Right lobe of liver (tissue), 6 donors: ENCODE results near the gene SRMS. TPM values are rescaled to one million over a fixed set of nuclear protein-coding genes. Genes with fewer than 3 reads are reported as not detected.
A peak's percentile ranks its signal among the peaks of the same experiment; 100 is the strongest.

Source experiments
- ATAC-seq, 4 donors: fragments of 200-7000 bp; cut with Tn5 transposase; one replicate each; pipeline ENCODE4 v1.9.1; 2020; ENCODE audit warnings: mild to moderate bottlenecking in 4 of 4, moderate library complexity in 4 of 4
- DNase-seq, 3 donors: peaks; one replicate each; pipeline ENCODE4 v3.0.0-alpha.2; 2020
- H3K27ac ChIP-seq, 3 donors: fragments of 200-600 bp; one replicate each; pipeline ENCODE4 v1.8.0; 2022
- H3K27me3 ChIP-seq, 2 donors: fragments of 200-600 bp; one replicate each; pipeline ENCODE4 v1.8.0; 2022
- H3K36me3 ChIP-seq, 4 donors: fragments of 200-600 bp; sonication (generic) in 1 of 4; one replicate each; pipeline versions ENCODE4 v1.5.1 to v1.8.0; 2017 to 2022; ENCODE audit warnings: control low read depth in 1 of 4
- H3K4me1 ChIP-seq, 4 donors: fragments of 200-600 bp; sonication (generic) in 1 of 4; one replicate each; pipeline versions ENCODE4 v1.5.1 to v1.8.0; 2017 to 2022; ENCODE audit warnings: control low read depth in 1 of 4
- H3K4me3 ChIP-seq, 3 donors: fragments of 200-600 bp; one replicate each; pipeline ENCODE4 v1.8.0; 2022
- H3K9me3 ChIP-seq, 4 donors: fragments of 200-600 bp; sonication (generic) in 1 of 4; one replicate each; pipeline versions ENCODE4 v1.5.1 to v1.8.0; 2017 to 2022; ENCODE audit warnings: control low read depth in 1 of 4
- CTCF ChIP-seq, 4 donors: fragments of 200-600 bp in 3 of 4; fragments of 450-650 bp in 1 of 4; IDR thresholded peaks; one replicate each; pipeline versions ENCODE4 v1.5.1 to v1.8.0; 2016 to 2022; ENCODE audit warnings: antibody characterized with exemption in 4 of 4, mild to moderate bottlenecking in 2 of 4
- POLR2A ChIP-seq: fragments of 450-650 bp; IDR thresholded peaks from one replicate; pipeline ENCODE4 v1.6.1; 2017; ENCODE audit warnings: antibody characterized with exemption, mild to moderate bottlenecking
- WGBS: methylation state at CpG from one replicate; pipeline ENCODE4 v1.1.6; 2018; ENCODE audit warnings: low coverage, low lambda C conversion rate; ENCODE audit not compliant: insufficient coverage; ENCODE audit errors: missing lambda C conversion rate; 5-methylcytosine and 5-hydroxymethylcytosine counted together
- intact Hi-C, 2 donors: fragments of 100-400 bp; cut with DNase I; formaldehyde crosslinking; loops; one replicate each; pipeline versions ENCODE4 v1.11.2 to v1.14.1; 2022
- total RNA-seq, 6 experiments: library from RNA; depleted of rRNA in 2 of 6; stranded (reverse); fragments of >200 nt in 2 of 6; fragmentation: NEBNext Ultra II Directional in 3 of 6; extraction: Animal tissue kit (Norgen Biotek cat#: 25700) in 3 of 6; gene quantifications; one replicate each; pipeline versions ENCODE4 v1.1.0 to v1.2.4, GENCODE V29; 2016 to 2023
- donor health status: DM: no; HTN: yes; CAD: no.
- donor health status: DM: no; HTN: no; CAD: no.
- donor health status: DM: no; HTN: no; CAD: no.
- donor health status: DM: no; HTN: yes; CAD: no.
- donor health status: DM: no; HTN: yes; CAD: no.

Gene SRMS
- total RNA-seq, 6 experiments from 2014 or later, result not detected

DNA sequence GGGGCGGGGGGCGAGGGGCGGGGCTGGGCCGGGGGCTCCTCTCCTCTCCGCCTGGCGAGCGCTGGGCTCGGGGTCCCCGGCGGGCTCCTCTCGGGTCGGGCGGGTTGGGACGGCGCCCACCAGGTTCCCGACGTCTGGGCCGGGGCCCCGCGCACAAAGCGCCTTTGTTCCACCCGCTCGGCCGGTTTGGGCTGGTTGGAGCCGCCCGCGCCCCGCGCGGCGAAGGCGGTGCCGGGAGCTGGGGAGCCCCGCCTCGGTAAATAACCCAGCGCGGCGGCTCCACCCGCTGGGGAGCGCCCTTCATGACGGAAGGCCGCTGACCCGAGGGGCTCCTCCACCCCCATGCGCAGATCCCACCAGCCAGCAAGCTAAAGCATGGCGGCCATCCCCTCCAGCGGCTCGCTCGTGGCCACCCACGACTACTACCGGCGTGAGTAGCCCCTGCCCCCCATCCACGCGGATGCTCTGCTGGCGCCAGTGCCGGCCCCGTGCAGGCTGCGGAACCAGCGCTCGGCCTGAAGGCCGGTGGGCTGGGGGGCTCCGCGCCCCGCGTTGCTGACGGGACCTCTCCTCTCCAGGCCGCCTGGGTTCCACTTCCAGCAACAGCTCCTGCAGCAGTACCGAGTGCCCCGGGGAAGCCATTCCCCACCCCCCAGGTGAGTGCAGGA, 26.5 kb downstream of the SRMS start:
- Histone ChIP-seq H3K27ac (peak overlapping the region; percentile 94 to 98 (median 98)), H3K4me3 (peak overlapping the region; percentile 67 to 78 (median 75)), H3K9me3 (no peaks in the 10 kb centered on the region), H3K4me1 (peaks cover 0 to 10% (median 2%) of the 10 kb centered on the region in 4 donors), H3K36me3 (no peaks in the 10 kb centered on the region), H3K27me3 (no peaks in the 10 kb centered on the region)
- TF ChIP-seq POLR2A, result no peak
- peak in 1 of 4 donors; percentile 13 for TF ChIP-seq CTCF (IDR thresholded peaks at IDR 0.05)
- intact Hi-C loops, result no loop called here
- ATAC-seq, result peak; percentile 65 to 76 (median 67)
- DNase-seq, result peak; percentile 77 to 83 (median 77)
- 6% methylated on average over 6 of the region's 68 CpGs for WGBS

DNA sequence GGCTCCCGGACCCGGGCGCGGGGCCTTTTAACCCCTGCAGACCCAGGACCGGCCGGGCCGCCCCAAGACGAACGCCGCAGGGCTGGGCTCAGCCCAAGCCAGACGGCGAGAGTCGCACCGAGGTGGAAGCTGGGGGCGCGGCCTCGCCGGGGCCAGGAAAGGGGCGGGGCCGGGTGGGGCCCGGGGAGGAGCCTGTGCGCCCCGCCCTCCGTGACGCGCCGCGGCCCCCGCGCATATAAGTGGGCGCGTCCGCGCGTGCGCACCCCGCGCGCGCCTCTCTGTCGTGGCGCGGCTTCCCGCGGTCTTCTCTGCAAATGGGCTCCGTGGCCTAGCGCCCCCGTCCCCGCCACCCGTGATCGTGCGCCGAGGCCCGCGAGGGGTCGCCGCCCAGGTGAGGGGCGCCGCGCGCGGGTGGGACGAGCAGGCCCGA, 27.0 kb downstream of the SRMS start, which contains the start of gene PPDPF:
PPDPF (plus strand) TSS at position 262 of the 430 bp plus-strand sequence. CDS start 544 bp downstream, outside the sequence.
- intact Hi-C loops, result no loop called here
- Histone ChIP-seq H3K4me3 (peak within 1 kb of the TSS; percentile 67 to 78 (median 75)), H3K36me3 (no peaks in the 10 kb centered on the region), H3K9me3 (no peaks in the 10 kb centered on the region), H3K4me1 (peaks cover 0 to 10% (median 2%) of the 10 kb centered on the region in 4 donors), H3K27me3 (no peaks in the 10 kb centered on the region), H3K27ac (peak within 1 kb of the TSS; percentile 94 to 98 (median 98))
- WGBS, result 0% methylated on average over 9 of the region's 64 CpGs
- DNase-seq, result peak; percentile 86 to 90 (median 87)
- TF ChIP-seq POLR2A (peak; percentile 91), CTCF (IDR thresholded peaks at IDR 0.05) (no peak)
- ATAC-seq, result peak; percentile 87 to 95 (median 89)

GRCh38 chr20:63519668-63520503, 27.7 kb downstream of the SRMS start:
- peaks cover 0 to 10% (median 2%) of the 10 kb centered on the region in 4 donors for H3K4me1 ChIP-seq
- WGBS, result 2% methylated on average over 28 of the region's 72 CpGs
- H3K4me3 ChIP-seq, result peak overlapping the region; percentile 67 to 78 (median 75)
- no peaks in the 10 kb centered on the region for H3K27me3 ChIP-seq
- DNase-seq, result peak; percentile 67 to 74 (median 72)
- ATAC-seq, result peak; percentile 39 to 52 (median 47)
- H3K36me3 ChIP-seq, result no peaks in the 10 kb centered on the region
- TF ChIP-seq CTCF (IDR thresholded peaks at IDR 0.05) (peak in 2 of 4 donors; percentile 12 to 16), POLR2A (no peak)
- no peaks in the 10 kb centered on the region for H3K9me3 ChIP-seq
- peak overlapping the region; percentile 94 to 98 (median 98) for H3K27ac ChIP-seq
- intact Hi-C loops, result no loop called here

- peaks cover 0 to 10% (median 2%) of the 10 kb centered on the region in 4 donors for H3K4me1 ChIP-seq
- WGBS, result 62% methylated on average over 9 of the region's 32 CpGs
- TF ChIP-seq CTCF (IDR thresholded peaks at IDR 0.05) (no peak), POLR2A (no peak)
- H3K27ac ChIP-seq, result no peak overlapping the region
- no peaks in the 10 kb centered on the region for H3K9me3 ChIP-seq
- peak; percentile 27 to 56 (median 46) for DNase-seq
- no peaks in the 10 kb centered on the region for H3K27me3 ChIP-seq
- ATAC-seq, result no peak
- peak overlapping the region in 2 of 3 donors; percentile 67 to 75 for H3K4me3 ChIP-seq
- intact Hi-C loops, result no loop called here
- H3K36me3 ChIP-seq, result no peaks in the 10 kb centered on the region
These were observed 28.4 kb downstream of the SRMS start for GRCh38 chr20:63518946-63519667.
